GM12873 (cell line): Measurements from ENCODE around the gene NEB.

Experiments
- TF ChIP-seq, protein P1 (sequence below): IDR thresholded peaks from 2 replicates; pipeline ENCODE4 v1.5.1; 2012; ENCODE audit warnings: low read depth, mild to moderate bottlenecking, moderate library complexity, low read length, control low read depth; ENCODE audit not compliant: insufficient read depth; ENCODE audit errors: missing control alignments

Gene NEB

DNA sequence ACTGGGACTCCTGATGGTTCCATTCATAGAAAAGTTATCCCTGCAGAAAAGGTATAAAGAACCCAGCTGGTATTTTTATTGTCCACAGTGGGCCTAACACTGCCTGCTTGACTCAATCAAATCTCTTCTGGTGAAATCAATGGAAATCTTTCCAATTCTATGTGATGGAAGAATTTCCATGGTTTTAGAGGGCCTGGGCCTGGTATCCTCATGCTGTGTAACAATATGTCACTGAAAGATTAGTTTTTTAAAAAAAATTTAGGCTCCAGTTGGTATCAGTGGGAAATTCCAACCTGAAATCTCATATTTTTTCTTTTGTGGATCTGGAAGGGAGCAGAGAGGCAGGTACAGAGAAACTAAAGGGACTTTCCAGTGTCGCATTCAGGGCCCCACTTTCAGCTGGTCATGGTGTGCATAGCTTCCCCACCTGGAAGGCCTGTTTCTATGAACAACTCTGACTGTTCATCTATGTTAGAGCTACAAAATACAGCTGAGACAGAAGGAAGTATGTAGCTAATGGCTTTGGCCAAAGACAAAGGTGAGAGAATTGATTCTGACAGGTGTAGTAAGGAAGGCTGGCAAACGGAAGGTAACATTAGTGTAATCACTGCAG lies 20.9 kb downstream of the NEB start:
- TF ChIP-seq, protein P1, sequence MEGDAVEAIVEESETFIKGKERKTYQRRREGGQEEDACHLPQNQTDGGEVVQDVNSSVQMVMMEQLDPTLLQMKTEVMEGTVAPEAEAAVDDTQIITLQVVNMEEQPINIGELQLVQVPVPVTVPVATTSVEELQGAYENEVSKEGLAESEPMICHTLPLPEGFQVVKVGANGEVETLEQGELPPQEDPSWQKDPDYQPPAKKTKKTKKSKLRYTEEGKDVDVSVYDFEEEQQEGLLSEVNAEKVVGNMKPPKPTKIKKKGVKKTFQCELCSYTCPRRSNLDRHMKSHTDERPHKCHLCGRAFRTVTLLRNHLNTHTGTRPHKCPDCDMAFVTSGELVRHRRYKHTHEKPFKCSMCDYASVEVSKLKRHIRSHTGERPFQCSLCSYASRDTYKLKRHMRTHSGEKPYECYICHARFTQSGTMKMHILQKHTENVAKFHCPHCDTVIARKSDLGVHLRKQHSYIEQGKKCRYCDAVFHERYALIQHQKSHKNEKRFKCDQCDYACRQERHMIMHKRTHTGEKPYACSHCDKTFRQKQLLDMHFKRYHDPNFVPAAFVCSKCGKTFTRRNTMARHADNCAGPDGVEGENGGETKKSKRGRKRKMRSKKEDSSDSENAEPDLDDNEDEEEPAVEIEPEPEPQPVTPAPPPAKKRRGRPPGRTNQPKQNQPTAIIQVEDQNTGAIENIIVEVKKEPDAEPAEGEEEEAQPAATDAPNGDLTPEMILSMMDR, result no peak

DNA sequence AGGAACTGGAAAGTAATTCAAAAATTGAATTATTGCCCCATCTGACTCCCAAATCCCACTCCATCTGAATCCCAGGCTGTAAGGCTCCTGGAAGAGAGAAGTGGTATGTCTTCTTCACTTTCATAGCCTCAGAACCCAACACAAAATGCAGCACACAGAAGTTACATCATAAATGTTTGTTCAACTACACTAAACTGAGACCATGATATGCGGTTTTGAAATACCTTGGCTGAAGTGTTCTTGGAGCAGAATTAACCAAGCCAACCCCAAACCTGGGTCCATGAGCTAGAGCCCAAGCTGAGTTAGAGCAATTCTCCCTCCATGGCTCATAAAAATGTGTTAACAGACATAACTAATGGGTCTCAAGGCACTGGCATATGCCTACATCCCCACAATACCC lies 23.3 kb downstream of the NEB start:
- TF ChIP-seq, protein P1, result no peak

DNA sequence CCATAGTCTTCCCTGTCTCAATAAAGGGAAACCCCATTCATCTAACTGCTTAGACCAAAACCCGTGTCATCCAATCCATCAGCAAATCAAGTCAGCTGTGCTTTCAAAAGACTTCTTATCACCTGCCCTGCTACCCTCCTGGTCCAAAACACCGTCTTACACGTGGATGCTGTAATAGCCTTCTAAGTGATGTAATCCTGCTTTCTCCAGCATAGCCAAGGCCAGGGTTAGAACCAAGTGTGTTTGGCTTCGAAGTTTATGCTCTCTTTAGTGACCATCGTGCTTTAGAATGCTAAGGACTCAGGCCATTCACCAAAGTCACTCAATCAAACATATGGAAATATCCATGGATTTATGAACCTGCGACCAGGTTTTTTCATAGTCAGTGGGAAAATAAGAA lies 25.5 kb downstream of the NEB start:
- TF ChIP-seq, protein P1, result no peak

DNA sequence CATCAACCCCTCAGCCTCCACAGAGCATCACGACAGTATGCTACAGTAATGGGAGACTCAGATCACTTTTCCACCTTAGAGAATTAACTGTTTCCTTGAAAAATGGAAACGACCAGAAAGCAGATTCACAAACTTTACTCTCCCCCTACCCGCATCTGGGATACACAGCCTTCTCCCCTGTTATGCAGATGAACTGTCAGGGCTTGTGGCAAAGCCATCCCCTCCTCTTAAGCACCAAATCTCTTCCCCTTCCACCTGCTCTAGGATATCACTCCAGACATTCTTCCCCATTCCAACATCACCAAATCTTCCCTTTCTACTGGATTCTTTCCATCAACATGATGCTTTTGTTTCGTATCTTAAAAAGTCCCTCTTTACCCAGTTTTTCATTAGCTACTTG lies 26.4 kb downstream of the NEB start:
- TF ChIP-seq, protein P1, result no peak

DNA sequence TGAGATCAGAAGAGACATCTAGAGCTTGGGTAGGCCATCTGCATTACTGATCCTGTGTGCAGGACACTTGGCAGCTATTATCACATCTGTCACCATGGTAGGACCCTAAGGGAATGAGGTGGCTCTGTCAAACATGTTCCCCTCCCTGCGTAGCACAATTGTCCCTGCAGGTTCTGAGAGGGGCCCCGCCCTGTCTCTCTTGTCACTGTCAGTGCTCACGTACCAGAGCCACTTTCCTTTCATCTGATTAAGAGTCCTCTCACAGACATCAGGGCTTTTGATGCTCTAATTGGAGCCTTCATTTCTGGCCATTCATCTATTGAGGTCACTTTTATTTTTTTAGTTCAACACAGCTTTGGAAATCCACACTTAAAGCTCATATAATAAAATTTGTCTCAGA lies 38.5 kb downstream of the NEB start:
- TF ChIP-seq, protein P1, result no peak

DNA sequence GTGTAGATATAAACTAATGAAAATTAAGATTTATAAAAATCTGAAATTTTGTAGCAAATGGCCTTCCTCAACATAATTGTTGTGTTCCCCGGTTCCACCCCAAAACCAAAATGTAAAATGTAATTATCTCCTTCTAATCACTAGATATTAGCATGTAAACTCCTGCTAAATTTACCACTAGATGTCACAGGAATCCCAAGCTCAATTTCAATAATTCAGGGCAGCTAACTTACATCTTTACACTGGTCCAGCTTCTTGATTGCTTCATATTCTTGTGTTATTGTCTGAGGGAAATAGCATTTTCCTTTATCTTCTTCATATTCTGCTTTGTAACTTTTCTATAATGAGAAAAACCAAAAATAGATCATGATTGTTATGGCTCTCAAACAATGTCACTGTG lies 42.6 kb downstream of the NEB start:
- TF ChIP-seq, protein P1, result no peak

DNA sequence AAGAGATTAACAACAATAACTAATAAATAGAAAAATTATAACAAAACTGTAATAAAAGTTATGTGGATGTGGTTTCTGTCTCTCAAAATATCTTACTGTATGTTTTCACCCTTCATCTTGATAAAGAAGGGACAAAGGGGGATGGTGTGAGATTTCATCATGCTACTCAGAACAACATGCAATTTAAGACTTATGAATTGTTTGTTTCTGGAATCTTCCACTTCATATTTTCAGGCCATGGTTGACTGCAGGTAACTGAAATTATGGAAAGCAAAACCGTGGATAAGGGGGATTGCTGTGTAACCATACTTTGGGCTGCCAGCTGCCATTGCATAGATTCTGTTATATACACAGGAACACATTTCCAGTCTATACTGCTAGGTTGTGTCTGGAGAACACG lies 45.6 kb downstream of the NEB start:
- TF ChIP-seq, protein P1, result no peak
